Measurements from ENCODE around the gene ZSCAN10. TPM values are rescaled to one million over a fixed set of nuclear protein-coding genes. Genes with fewer than 3 reads are reported as not detected.

The ZSCAN10 gene
- total and polyA plus RNA-seq, 2 of the 13 experiments (the other 11 are each of a cell fraction or from before 2014, with no cell fraction given), result not detected

DNA sequence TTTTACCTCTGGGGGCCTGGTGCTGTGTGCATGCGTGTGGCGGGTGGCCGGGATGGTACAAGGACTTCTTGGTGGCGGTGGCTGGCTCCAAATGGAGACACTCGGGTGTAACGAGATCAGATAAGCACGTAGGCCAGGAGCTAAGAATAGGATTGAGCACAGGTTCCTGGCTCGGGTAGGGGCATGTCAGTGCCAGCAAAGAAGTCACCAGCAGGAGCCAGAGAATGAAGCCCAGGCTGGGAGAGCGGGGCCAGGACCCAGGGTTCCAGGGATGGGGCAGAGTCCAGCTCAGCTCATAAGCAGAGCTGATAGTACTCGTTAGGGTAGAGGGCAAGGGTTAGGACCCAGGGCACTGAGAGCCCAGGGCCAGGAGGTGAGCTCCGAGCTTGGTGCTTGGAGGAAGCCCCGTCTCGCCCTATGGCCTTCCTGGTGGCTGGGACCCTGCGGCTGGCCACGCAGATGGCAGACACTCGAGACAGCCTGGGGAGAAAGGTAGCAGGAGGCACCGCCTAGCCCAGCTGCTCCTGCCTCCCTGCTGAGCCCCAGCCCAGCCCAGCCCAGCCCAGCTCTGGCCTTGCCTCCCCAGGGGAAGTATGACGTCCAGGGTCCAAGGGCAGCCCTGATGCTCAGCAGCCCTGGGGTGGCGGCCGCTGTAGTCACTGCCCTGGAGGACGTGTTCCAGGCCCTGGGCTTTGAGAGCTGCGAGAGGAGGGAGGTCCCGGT, 44.7 kb upstream of the ZSCAN10 start (continued):
- TF ChIP-seq, protein P1, sequence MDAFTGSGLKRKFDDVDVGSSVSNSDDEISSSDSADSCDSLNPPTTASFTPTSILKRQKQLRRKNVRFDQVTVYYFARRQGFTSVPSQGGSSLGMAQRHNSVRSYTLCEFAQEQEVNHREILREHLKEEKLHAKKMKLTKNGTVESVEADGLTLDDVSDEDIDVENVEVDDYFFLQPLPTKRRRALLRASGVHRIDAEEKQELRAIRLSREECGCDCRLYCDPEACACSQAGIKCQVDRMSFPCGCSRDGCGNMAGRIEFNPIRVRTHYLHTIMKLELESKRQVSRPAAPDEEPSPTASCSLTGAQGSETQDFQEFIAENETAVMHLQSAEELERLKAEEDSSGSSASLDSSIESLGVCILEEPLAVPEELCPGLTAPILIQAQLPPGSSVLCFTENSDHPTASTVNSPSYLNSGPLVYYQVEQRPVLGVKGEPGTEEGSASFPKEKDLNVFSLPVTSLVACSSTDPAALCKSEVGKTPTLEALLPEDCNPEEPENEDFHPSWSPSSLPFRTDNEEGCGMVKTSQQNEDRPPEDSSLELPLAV (CRISPR knock-in tag; conservative IDR thresholded peaks at IDR 0.05; ENCODE audit: low read depth), result no peak
- TF ChIP-seq ZNF256 (CRISPR knock-in tag; conservative IDR thresholded peaks at IDR 0.05), result no peak
- TF ChIP-seq CREM (IDR thresholded peaks at IDR 0.05), result 0 out of 2 replicates have a peak, but pooled peaks have one; percentile 20
- no peak for TF ChIP-seq CREM (CRISPR knock-in tag; IDR thresholded peaks at IDR 0.05)
- TF ChIP-seq, protein P2, sequence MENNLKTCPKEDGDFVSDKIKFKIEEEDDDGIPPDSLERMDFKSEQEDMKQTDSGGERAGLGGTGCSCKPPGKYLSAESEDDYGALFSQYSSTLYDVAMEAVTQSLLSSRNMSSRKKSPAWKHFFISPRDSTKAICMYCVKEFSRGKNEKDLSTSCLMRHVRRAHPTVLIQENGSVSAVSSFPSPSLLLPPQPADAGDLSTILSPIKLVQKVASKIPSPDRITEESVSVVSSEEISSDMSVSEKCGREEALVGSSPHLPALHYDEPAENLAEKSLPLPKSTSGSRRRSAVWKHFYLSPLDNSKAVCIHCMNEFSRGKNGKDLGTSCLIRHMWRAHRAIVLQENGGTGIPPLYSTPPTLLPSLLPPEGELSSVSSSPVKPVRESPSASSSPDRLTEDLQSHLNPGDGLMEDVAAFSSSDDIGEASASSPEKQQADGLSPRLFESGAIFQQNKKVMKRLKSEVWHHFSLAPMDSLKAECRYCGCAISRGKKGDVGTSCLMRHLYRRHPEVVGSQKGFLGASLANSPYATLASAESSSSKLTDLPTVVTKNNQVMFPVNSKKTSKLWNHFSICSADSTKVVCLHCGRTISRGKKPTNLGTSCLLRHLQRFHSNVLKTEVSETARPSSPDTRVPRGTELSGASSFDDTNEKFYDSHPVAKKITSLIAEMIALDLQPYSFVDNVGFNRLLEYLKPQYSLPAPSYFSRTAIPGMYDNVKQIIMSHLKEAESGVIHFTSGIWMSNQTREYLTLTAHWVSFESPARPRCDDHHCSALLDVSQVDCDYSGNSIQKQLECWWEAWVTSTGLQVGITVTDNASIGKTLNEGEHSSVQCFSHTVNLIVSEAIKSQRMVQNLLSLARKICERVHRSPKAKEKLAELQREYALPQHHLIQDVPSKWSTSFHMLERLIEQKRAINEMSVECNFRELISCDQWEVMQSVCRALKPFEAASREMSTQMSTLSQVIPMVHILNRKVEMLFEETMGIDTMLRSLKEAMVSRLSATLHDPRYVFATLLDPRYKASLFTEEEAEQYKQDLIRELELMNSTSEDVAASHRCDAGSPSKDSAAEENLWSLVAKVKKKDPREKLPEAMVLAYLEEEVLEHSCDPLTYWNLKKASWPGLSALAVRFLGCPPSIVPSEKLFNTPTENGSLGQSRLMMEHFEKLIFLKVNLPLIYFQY (CRISPR knock-in tag; IDR thresholded peaks at IDR 0.05; ENCODE audit: borderline replicate concordance), result 0 out of 2 replicates have a peak, but pooled peaks have one; percentile 20
- no peak for TF ChIP-seq ZBTB20 (CRISPR knock-in tag; IDR thresholded peaks at IDR 0.05; ENCODE audit: borderline replicate concordance, low read depth)
- TF ChIP-seq FLYWCH1 (CRISPR knock-in tag; IDR thresholded peaks at IDR 0.05), result no peak
- no peak for TF ChIP-seq GLI4 (CRISPR knock-in tag; IDR thresholded peaks at IDR 0.05; ENCODE audit: borderline replicate concordance)
- TF ChIP-seq ZNF737 (CRISPR knock-in tag; IDR thresholded peaks at IDR 0.05; ENCODE audit: borderline replicate concordance), result no peak
- no peak for TF ChIP-seq ZZZ3 (CRISPR knock-in tag; IDR thresholded peaks at IDR 0.05; ENCODE audit: borderline replicate concordance)
- no peak for TF ChIP-seq ZNF513 (CRISPR knock-in tag; conservative IDR thresholded peaks at IDR 0.05)
- TF ChIP-seq ZSCAN12 (CRISPR knock-in tag; IDR thresholded peaks at IDR 0.05), result no peak
- peak; percentile 51; the same call in 1 of the 2 replicates for TF ChIP-seq HIC2 (CRISPR knock-in tag; IDR thresholded peaks at IDR 0.05; ENCODE audit: low read depth)
- TF ChIP-seq, protein P3, sequence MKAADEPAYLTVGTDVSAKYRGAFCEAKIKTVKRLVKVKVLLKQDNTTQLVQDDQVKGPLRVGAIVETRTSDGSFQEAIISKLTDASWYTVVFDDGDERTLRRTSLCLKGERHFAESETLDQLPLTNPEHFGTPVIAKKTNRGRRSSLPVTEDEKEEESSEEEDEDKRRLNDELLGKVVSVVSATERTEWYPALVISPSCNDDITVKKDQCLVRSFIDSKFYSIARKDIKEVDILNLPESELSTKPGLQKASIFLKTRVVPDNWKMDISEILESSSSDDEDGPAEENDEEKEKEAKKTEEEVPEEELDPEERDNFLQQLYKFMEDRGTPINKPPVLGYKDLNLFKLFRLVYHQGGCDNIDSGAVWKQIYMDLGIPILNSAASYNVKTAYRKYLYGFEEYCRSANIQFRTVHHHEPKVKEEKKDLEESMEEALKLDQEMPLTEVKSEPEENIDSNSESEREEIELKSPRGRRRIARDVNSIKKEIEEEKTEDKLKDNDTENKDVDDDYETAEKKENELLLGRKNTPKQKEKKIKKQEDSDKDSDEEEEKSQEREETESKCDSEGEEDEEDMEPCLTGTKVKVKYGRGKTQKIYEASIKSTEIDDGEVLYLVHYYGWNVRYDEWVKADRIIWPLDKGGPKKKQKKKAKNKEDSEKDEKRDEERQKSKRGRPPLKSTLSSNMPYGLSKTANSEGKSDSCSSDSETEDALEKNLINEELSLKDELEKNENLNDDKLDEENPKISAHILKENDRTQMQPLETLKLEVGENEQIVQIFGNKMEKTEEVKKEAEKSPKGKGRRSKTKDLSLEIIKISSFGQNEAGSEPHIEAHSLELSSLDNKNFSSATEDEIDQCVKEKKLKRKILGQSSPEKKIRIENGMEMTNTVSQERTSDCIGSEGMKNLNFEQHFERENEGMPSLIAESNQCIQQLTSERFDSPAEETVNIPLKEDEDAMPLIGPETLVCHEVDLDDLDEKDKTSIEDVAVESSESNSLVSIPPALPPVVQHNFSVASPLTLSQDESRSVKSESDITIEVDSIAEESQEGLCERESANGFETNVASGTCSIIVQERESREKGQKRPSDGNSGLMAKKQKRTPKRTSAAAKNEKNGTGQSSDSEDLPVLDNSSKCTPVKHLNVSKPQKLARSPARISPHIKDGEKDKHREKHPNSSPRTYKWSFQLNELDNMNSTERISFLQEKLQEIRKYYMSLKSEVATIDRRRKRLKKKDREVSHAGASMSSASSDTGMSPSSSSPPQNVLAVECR (CRISPR knock-in tag; IDR thresholded peaks at IDR 0.05; ENCODE audit: borderline replicate concordance), result peak; percentile 38; the same call in 1 of the 2 replicates
